LHCN-M2 (cell line): ENCODE measurements around the gene GSG1L2. TPM values are rescaled to one million over a fixed set of nuclear protein-coding genes. Genes with fewer than 3 reads are reported as not detected.

Experiments
- DNase-seq: peaks from one replicate; pipeline ENCODE4 v3.0.0-alpha.2; 2012; ENCODE audit warnings: low read depth
- total RNA-seq: library from RNA; depleted of rRNA; stranded (reverse); fragments of >200 nt; gene quantifications from 2 replicates; pipeline ENCODE4 v1.2.3, GENCODE V29; 2014

GSG1L2 gene
- total RNA-seq, 1 experiment from 2014 or later: not detected

GRCh38 chr17:9824797-9825338 lies 3.0 kb upstream of the GSG1L2 start:
- DNase-seq: no peak

GRCh38 chr17:9824094-9824493 lies 2.2 kb upstream of the GSG1L2 start:
- DNase-seq: no peak

DNA sequence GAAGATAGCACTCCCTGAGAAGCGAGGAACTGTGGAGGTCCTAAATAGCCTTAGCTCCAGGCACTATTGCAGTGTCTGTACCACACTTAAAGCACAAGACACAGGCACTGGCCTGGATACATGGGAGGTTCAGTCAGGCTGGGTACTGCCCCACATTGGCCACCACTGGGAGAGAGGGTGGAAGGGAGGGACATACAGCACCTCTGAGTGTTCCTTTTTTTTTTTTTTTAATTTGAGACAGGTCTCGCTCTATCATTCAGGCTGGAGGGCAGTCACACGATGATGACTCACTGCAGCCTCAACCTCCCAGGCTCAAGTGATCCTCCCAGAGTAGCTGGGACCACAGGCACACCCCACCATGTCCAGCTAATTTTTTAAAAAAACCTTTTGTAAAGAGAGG lies 1.4 kb downstream of the GSG1L2 start:
- no peak for DNase-seq

DNA sequence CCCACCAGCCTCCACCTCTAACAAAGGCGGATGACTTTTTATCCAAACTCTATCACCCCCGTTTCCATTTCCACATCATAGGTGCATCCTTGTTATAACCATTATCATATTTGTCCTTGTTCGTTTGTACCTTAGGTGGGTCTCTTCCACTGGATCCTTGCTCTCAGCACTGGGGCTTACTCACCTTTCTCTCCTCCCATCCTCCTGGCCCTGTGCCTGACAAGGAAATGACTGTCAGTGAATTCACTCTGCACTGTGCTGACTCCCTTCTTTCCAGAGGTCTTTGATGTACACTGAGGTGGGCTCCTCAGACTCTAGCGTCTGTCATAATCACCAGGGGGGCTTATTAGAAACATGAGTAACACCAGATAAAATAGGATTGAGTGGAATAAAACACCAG lies 3.1 kb downstream of the GSG1L2 start:
- DNase-seq: no peak

GRCh38 chr17:9817086-9817485 lies 4.8 kb downstream of the GSG1L2 start:
- DNase-seq: no peak

GRCh38 chr17:9816472-9816871 lies 5.4 kb downstream of the GSG1L2 start:
- DNase-seq: no peak

GRCh38 chr17:9814337-9814945 lies 7.4 kb downstream of the GSG1L2 start:
- DNase-seq: no peak

GRCh38 chr17:9813166-9813565 lies 8.7 kb downstream of the GSG1L2 start:
- no peak for DNase-seq

GRCh38 chr17:9811537-9811936 lies 10.3 kb downstream of the GSG1L2 start:
- no peak for DNase-seq

GRCh38 chr17:9811086-9811485 lies 10.8 kb downstream of the GSG1L2 start:
- DNase-seq: no peak

- DNase-seq: no peak
Observed at GRCh38 chr17:9810100-9810949, 11.6 kb downstream of the GSG1L2 start.

DNA sequence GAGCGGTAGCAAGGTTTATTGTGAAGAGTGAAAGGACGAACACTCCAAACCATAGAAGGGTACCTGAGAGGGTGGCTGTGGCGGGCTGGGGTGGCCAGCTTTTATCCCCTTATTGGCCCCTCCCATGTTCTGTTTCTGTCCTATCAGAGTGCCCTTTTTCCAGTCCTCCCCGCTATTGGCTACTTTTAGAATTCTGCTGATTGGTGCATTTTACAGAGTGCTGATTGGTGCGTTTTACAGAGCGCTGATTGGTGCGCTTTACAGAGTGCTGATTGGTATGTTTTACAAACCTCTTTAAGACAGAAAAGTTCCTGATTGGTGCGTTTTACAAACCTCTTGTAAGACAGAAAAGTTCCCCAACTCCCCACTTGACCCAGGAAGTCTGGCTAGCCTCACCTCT lies 12.5 kb downstream of the GSG1L2 start:
- DNase-seq: no peak

- DNase-seq: no peak
Observed at GRCh38 chr17:9806699-9807098, 15.2 kb downstream of the GSG1L2 start.

- no peak for DNase-seq
Observed at GRCh38 chr17:9805769-9806168, 16.1 kb downstream of the GSG1L2 start.

GRCh38 chr17:9802697-9803096 lies 19.2 kb downstream of the GSG1L2 start:
- no peak for DNase-seq

DNA sequence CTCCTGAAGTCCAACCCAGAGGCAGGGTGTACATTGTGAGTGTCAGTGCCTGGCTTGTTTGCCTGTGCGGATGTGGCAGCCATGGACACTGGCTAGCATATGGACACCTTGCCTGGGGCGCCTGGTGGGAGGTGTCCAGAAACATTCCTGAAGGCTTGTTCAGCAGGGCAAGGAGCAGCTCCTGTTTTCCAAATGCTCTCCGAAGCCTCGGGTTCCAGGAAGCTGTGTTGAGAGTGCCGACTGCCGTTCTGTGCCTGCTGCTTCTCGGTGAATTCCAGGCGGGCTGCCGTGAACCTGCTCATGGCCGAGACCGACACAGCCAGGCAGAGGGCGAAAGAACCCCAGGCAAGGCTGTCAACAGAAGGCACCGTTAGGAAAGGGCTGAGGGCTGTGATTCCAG lies 19.6 kb downstream of the GSG1L2 start:
- no peak for DNase-seq

DNA sequence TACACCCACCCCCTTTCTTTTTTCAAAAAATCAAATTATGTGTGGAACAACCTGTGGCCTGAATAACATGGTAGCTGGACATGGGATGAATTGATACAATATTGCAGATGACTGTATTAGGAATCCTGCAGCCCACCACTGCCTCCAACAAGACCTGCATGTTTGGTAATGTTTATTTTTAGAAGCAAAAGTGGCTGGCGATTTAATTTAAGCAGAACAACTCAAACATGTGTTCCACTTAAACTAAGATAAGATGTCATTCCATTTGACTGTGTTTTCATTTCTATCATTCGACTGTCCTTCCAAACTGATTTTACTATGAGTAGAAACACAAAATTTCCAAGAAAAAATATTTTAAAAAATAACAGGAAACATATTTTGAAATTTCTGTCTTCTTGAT lies 20.4 kb downstream of the GSG1L2 start:
- DNase-seq: no peak

- no peak for DNase-seq
Observed at GRCh38 chr17:9798724-9799123, 23.2 kb downstream of the GSG1L2 start.

DNA sequence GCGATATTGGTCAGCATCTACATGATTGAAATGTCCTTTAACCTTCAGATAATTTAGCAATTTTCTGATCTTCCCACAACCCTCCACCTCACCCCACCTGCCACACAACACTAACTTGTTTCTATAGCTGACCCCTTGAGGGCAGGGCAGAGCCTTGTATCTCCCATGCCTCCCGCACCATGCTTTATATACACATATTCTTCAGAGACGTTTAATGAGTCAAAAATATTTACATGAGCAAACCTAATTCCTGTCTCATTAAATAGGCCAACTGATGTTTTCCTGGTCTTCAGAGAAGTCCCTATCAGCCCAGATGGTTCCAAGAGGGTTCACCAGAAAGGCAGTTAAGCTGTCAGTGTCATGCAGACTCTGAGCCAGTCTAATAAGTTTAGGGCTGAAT lies 23.9 kb downstream of the GSG1L2 start:
- no peak for DNase-seq

- no peak for DNase-seq
Observed at GRCh38 chr17:9792181-9792840, 29.6 kb downstream of the GSG1L2 start.

GRCh38 chr17:9790889-9791876 lies 30.7 kb downstream of the GSG1L2 start, which contains the start of gene DHRS7C:
Gene DHRS7C (minus strand): TSS chr17:9791592. CDS start chr17:9791284, 308 bp downstream.
- no peak for DNase-seq
